HepG2 (cell line): ENCODE data around the gene PKM. TPM values are rescaled to one million over a fixed set of nuclear protein-coding genes. Genes with fewer than 3 reads are reported as not detected.
A peak's percentile ranks its signal among the peaks of the same experiment; 100 is the strongest.

Source experiments
- BRD4 ChIP-seq: sonication (generic); formaldehyde crosslinking; IDR thresholded peaks from 2 replicates; pipeline ENCODE4 v1.4.0; 2020; ENCODE audit warnings: missing genetic modification reagents
- DR1 ChIP-seq: sonication (generic); formaldehyde crosslinking; IDR thresholded peaks from 2 replicates; pipeline ENCODE4 v1.8.0; 2021; ENCODE audit warnings: mild to moderate bottlenecking, missing genetic modification reagents, inconsistent platforms
- DZIP1 ChIP-seq: sonication (generic); formaldehyde crosslinking; IDR thresholded peaks from 2 replicates; pipeline ENCODE4 v1.5.0; 2020; ENCODE audit warnings: mild to moderate bottlenecking, missing genetic modification reagents
- HDAC2 ChIP-seq: sonication (generic); formaldehyde crosslinking; IDR thresholded peaks from 2 replicates; pipeline ENCODE4 v1.4.0; 2020; ENCODE audit warnings: missing genetic modification reagents
- HHEX ChIP-seq: IDR thresholded peaks from 2 replicates; pipeline ENCODE4 v1.6.1; 2016; ENCODE audit warnings: control low read depth
- HNF4A ChIP-seq: sonication (generic); formaldehyde crosslinking; IDR thresholded peaks from 2 replicates; pipeline ENCODE4 v1.4.0; 2020; ENCODE audit warnings: missing genetic modification reagents
- HNF4G ChIP-seq, 2 experiments: sonication (generic) in 1 of 2; formaldehyde crosslinking in 1 of 2; IDR thresholded peaks; 2 replicates each; pipeline versions ENCODE4 v1.4.0 to v1.6.1; 2011 to 2020; ENCODE audit warnings: borderline replicate concordance in 2 of 2, low read depth in 2 of 2, mild to moderate bottlenecking in 2 of 2, low read length in 1 of 2, missing genetic modification reagents in 1 of 2, moderate library complexity in 1 of 2
- IRX3 ChIP-seq: sonication (generic); formaldehyde crosslinking; IDR thresholded peaks from 2 replicates; pipeline ENCODE4 v1.8.1; 2023; ENCODE audit warnings: mild to moderate bottlenecking, low read depth, missing genetic modification reagents, borderline replicate concordance
- MAX ChIP-seq: IDR thresholded peaks from 2 replicates; pipeline ENCODE4 v1.6.1; 2012; ENCODE audit warnings: inconsistent platforms
- MBD4 ChIP-seq: IDR thresholded peaks from 2 replicates; pipeline ENCODE4 v1.6.1; 2012; ENCODE audit warnings: low read length, inconsistent platforms, borderline replicate concordance
- NFYB ChIP-seq: sonication (generic); formaldehyde crosslinking; IDR thresholded peaks from 2 replicates; pipeline ENCODE4 v1.4.0; 2020; ENCODE audit warnings: missing genetic modification reagents
- NR1H2 ChIP-seq: sonication (generic); formaldehyde crosslinking; IDR thresholded peaks from 2 replicates; pipeline ENCODE4 v1.8.1; 2022; ENCODE audit warnings: low read depth, missing genetic modification reagents, borderline replicate concordance
- NR2F1 ChIP-seq, 2 experiments: fragments of 450-650 bp in 1 of 2; formaldehyde crosslinking in 1 of 2; IDR thresholded peaks; 2 replicates each; pipeline versions ENCODE4 v1.5.0 to v1.6.1; 2016 to 2020; ENCODE audit warnings: mild to moderate bottlenecking in 1 of 2, missing compliant biosample characterization in 1 of 2, missing genetic modification reagents in 1 of 2, moderate library complexity in 1 of 2
- TFAP4 ChIP-seq: sonication (generic); IDR thresholded peaks from 2 replicates; pipeline ENCODE4 v1.6.1; 2016; ENCODE audit warnings: low read depth, borderline replicate concordance
- TRIM24 ChIP-seq: sonication (generic); formaldehyde crosslinking; IDR thresholded peaks from 2 replicates; pipeline ENCODE4 v1.8.0; 2022; ENCODE audit warnings: mild to moderate bottlenecking, missing genetic modification reagents
- ZNF124 ChIP-seq: sonication (generic); formaldehyde crosslinking; IDR thresholded peaks from 2 replicates; pipeline ENCODE4 v1.4.0; 2020; ENCODE audit warnings: missing genetic modification reagents
- ZNF276 ChIP-seq: sonication (generic); formaldehyde crosslinking; IDR thresholded peaks from 2 replicates; pipeline ENCODE4 v1.4.0; 2020; ENCODE audit warnings: mild to moderate bottlenecking, low read depth, missing genetic modification reagents
- ZNF567 ChIP-seq: sonication (generic); formaldehyde crosslinking; IDR thresholded peaks from 2 replicates; pipeline ENCODE4 v1.8.1; 2023; ENCODE audit warnings: mild to moderate bottlenecking, missing genetic modification reagents, borderline replicate concordance
- ZNF644 ChIP-seq: IDR thresholded peaks from 2 replicates; pipeline ENCODE4 v1.6.1; 2016; ENCODE audit warnings: low read depth
- ZNF709 ChIP-seq: sonication (generic); formaldehyde crosslinking; IDR thresholded peaks from 2 replicates; pipeline ENCODE4 v1.5.0; 2020; ENCODE audit warnings: mild to moderate bottlenecking, missing genetic modification reagents
- polyA plus RNA-seq, 8 experiments: library from polyadenylated mRNA; depleted of rRNA in 3 of 8; stranded (reverse) in 7 of 8; unstranded in 1 of 8; fragments of >200 nt; fragmentation: Illumina TruSeq in 4 of 8; extraction: Trizol in 4 of 8; gene quantifications; 2 replicates each; pipeline versions ENCODE4 v1.2.1 to v1.2.3, GENCODE V29; 2011 to 2016; ENCODE audit warnings: low read depth in 4 of 8, missing spikeins in 1 of 8, mixed read lengths in 1 of 8; ENCODE audit not compliant: insufficient read depth in 1 of 8
- total RNA-seq, 5 experiments: library from RNA; depleted of rRNA; stranded (reverse); fragments of >200 nt; fragmentation: Illumina TruSeq; extraction: Trizol; gene quantifications; 2 replicates each; pipeline ENCODE4 v1.2.3, GENCODE V29; 2016; ENCODE audit warnings: low read depth in 1 of 5
- TF ChIP-seq, protein P1 (sequence below): sonication (generic); formaldehyde crosslinking; IDR thresholded peaks from 2 replicates; pipeline ENCODE4 v1.8.0; 2022; ENCODE audit warnings: mild to moderate bottlenecking, missing genetic modification reagents
- TF ChIP-seq, protein P2 (sequence below): sonication (generic); formaldehyde crosslinking; IDR thresholded peaks from 2 replicates; pipeline ENCODE4 v1.4.0; 2020; ENCODE audit warnings: mild to moderate bottlenecking, missing genetic modification reagents

The PKM gene
- total and polyA plus RNA-seq, 2 of the 13 experiments (the other 11 are each of a cell fraction or from before 2014, with no cell fraction given), result 488 to 780 TPM

GRCh38 chr15:72280751-72281150 is 49.8 kb upstream of the PKM start (continued):
- TF ChIP-seq ZNF124 (CRISPR knock-in tag) (no peak), ZNF644 (CRISPR knock-in tag) (0 out of 2 replicates have a peak, but pooled peaks have one; percentile 25), HNF4A (CRISPR knock-in tag) (peak; percentile 76), NR1H2 (CRISPR knock-in tag) (no peak), HNF4G (IDR thresholded peaks at IDR 0.05; ENCODE audit: borderline replicate concordance, low read depth, low read length) (0 out of 2 replicates have a peak, but pooled peaks have one; percentile 18), HNF4G (CRISPR knock-in tag; IDR thresholded peaks at IDR 0.05; ENCODE audit: borderline replicate concordance, low read depth) (no peak), TRIM24 (CRISPR knock-in tag) (no peak), IRX3 (no peak), HDAC2 (CRISPR knock-in tag) (no peak), ZNF567 (CRISPR knock-in tag) (no peak), NFYB (no peak), MBD4 (no peak), BRD4 (CRISPR knock-in tag) (no peak), TFAP4 (peak; percentile 16; the same call in 1 of the 2 replicates), NR2F1 (CRISPR knock-in tag; IDR thresholded peaks at IDR 0.05) (0 out of 4 replicates have a peak, but pooled peaks have one; percentile 31 to 37), ZNF276 (CRISPR knock-in tag) (no peak), DR1 (CRISPR knock-in tag) (no peak), MAX (no peak), DZIP1 (CRISPR knock-in tag) (no peak), ZNF709 (no peak), HHEX (CRISPR knock-in tag) (no peak)
- TF ChIP-seq, protein P1, sequence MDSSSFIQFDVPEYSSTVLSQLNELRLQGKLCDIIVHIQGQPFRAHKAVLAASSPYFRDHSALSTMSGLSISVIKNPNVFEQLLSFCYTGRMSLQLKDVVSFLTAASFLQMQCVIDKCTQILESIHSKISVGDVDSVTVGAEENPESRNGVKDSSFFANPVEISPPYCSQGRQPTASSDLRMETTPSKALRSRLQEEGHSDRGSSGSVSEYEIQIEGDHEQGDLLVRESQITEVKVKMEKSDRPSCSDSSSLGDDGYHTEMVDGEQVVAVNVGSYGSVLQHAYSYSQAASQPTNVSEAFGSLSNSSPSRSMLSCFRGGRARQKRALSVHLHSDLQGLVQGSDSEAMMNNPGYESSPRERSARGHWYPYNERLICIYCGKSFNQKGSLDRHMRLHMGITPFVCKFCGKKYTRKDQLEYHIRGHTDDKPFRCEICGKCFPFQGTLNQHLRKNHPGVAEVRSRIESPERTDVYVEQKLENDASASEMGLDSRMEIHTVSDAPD (CRISPR knock-in tag), result no peak
- TF ChIP-seq, protein P2, sequence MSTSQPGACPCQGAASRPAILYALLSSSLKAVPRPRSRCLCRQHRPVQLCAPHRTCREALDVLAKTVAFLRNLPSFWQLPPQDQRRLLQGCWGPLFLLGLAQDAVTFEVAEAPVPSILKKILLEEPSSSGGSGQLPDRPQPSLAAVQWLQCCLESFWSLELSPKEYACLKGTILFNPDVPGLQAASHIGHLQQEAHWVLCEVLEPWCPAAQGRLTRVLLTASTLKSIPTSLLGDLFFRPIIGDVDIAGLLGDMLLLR, result no peak
